Measurements from ENCODE around the gene APOO.
"Not testable (repeated sequence)": the region's sequence is repeated elsewhere in the genome, so short reads cannot be mapped to it uniquely, and the experiment has no call there.

Gene APOO

GRCh38 chrX:23902419-23902818 is 5.3 kb downstream of the APOO start:
- DNase-seq = no peak

- peak; percentile 29 for DNase-seq
These were observed 5.9 kb downstream of the APOO start for GRCh38 chrX:23901805-23902204.

- DNase-seq = no peak
These were observed 6.7 kb downstream of the APOO start for GRCh38 chrX:23901060-23901459.

- no peak for DNase-seq
These were observed 7.4 kb downstream of the APOO start for GRCh38 chrX:23900220-23900797.

GRCh38 chrX:23898412-23898959 is 9.3 kb downstream of the APOO start:
- no peak for DNase-seq

GRCh38 chrX:23896981-23897380 is 10.8 kb downstream of the APOO start:
- DNase-seq = no peak

GRCh38 chrX:23896539-23896938 is 11.2 kb downstream of the APOO start:
- DNase-seq = not testable (repeated sequence)

GRCh38 chrX:23894993-23895392 is 12.7 kb downstream of the APOO start:
- not testable (repeated sequence) for DNase-seq

- no peak for DNase-seq
These were observed 16.8 kb downstream of the APOO start for GRCh38 chrX:23890933-23891332.

GRCh38 chrX:23888887-23889501 is 18.7 kb downstream of the APOO start:
- no peak for DNase-seq

- no peak for DNase-seq
These were observed 19.8 kb downstream of the APOO start for GRCh38 chrX:23887918-23888317.

GRCh38 chrX:23887451-23887850 is 20.3 kb downstream of the APOO start:
- no peak for DNase-seq

GRCh38 chrX:23885803-23886202 is 21.9 kb downstream of the APOO start:
- no peak for DNase-seq

- DNase-seq = no peak
These were observed 23.2 kb downstream of the APOO start for GRCh38 chrX:23884427-23885024.

- DNase-seq = peak; percentile 25
These were observed 23.9 kb downstream of the APOO start for GRCh38 chrX:23883737-23884354.

GRCh38 chrX:23879380-23880090 is 28.2 kb downstream of the APOO start:
- DNase-seq = no peak

- DNase-seq = no peak
These were observed 35.7 kb downstream of the APOO start for GRCh38 chrX:23871905-23872546.

GRCh38 chrX:23870041-23870440 is 37.7 kb downstream of the APOO start:
- no peak for DNase-seq

GRCh38 chrX:23864742-23865326 is 42.9 kb downstream of the APOO start:
- DNase-seq = no peak

GRCh38 chrX:23861952-23862351 is 45.8 kb downstream of the APOO start:
- DNase-seq = not testable (repeated sequence)

GRCh38 chrX:23861215-23861896 is 46.4 kb downstream of the APOO start:
- DNase-seq = no peak

GRCh38 chrX:23859238-23859637 is 48.5 kb downstream of the APOO start:
- DNase-seq = not testable (repeated sequence)
